H9 (cell line): ENCODE measurements around the gene RPL39L. TPM values are rescaled to one million over a fixed set of nuclear protein-coding genes. Genes with fewer than 3 reads are reported as not detected.

Experiments
- DNase-seq: peaks from one replicate; pipeline ENCODE4 v3.0.0-alpha.2; 2017
- H2AFZ ChIP-seq: one replicate; pipeline ENCODE4 v1.6.1; 2013; ENCODE audit warnings: mild to moderate bottlenecking, low read length, control low read depth, moderate library complexity
- H2AK5ac ChIP-seq: 2 replicates; pipeline ENCODE4 v1.6.1; 2013; ENCODE audit warnings: low read length, control low read depth, mixed read lengths; ENCODE audit not compliant: insufficient read length
- H2BK120ac ChIP-seq: one replicate; pipeline ENCODE4 v1.6.1; 2013; ENCODE audit warnings: low read depth, mild to moderate bottlenecking, low read length, control low read depth, inconsistent platforms; ENCODE audit not compliant: poor library complexity, severe bottlenecking
- H2BK12ac ChIP-seq: 2 replicates; pipeline ENCODE4 v1.6.1; 2013; ENCODE audit warnings: low read length, control low read depth, mixed read lengths, low read depth; ENCODE audit not compliant: insufficient read length
- H2BK15ac ChIP-seq: 2 replicates; pipeline ENCODE4 v1.6.1; 2013; ENCODE audit warnings: low read depth, low read length, control low read depth
- H2BK20ac ChIP-seq: one replicate; pipeline ENCODE4 v1.6.1; 2013; ENCODE audit warnings: low read depth, mild to moderate bottlenecking, low read length, control low read depth, inconsistent platforms; ENCODE audit not compliant: poor library complexity, severe bottlenecking
- H2BK5ac ChIP-seq: 2 replicates; pipeline ENCODE4 v1.6.1; 2013; ENCODE audit warnings: low read length, control low read depth, mixed read lengths; ENCODE audit not compliant: insufficient read length
- H3K14ac ChIP-seq: 2 replicates; pipeline ENCODE4 v1.6.1; 2013; ENCODE audit warnings: low read length, control low read depth; ENCODE audit not compliant: insufficient read depth
- H3K18ac ChIP-seq: 2 replicates; pipeline ENCODE4 v1.6.1; 2013; ENCODE audit warnings: low read depth, mild to moderate bottlenecking, mixed read lengths, low read length, control low read depth; ENCODE audit not compliant: insufficient read length
- H3K23ac ChIP-seq: 2 replicates; pipeline ENCODE4 v1.6.1; 2013; ENCODE audit warnings: low read length, control low read depth, mixed read lengths, low read depth; ENCODE audit not compliant: insufficient read length
- H3K23me2 ChIP-seq: 2 replicates; pipeline ENCODE4 v1.6.1; 2013; ENCODE audit warnings: low read depth, mild to moderate bottlenecking, mixed read lengths, low read length, control low read depth; ENCODE audit not compliant: insufficient read length, poor library complexity, severe bottlenecking
- H3K27ac ChIP-seq: 2 replicates; pipeline ENCODE4 v1.5.1; 2013; ENCODE audit warnings: low read length, control low read depth, mixed read lengths, low read depth; ENCODE audit not compliant: insufficient read length
- H3K27me3 ChIP-seq: 2 replicates; pipeline ENCODE4 v1.6.1; 2013; ENCODE audit warnings: low read length, control low read depth, inconsistent platforms; ENCODE audit not compliant: insufficient read depth
- H3K4ac ChIP-seq: 2 replicates; pipeline ENCODE4 v1.6.1; 2013; ENCODE audit warnings: low read depth, mild to moderate bottlenecking, control low read depth, inconsistent platforms, low read length, moderate library complexity
- H3K4me1 ChIP-seq: 2 replicates; pipeline ENCODE4 v1.6.1; 2013; ENCODE audit warnings: low read length, control low read depth, inconsistent platforms; ENCODE audit not compliant: insufficient read depth
- H3K4me2 ChIP-seq: 2 replicates; pipeline ENCODE4 v1.6.1; 2013; ENCODE audit warnings: low read length, control low read depth, mixed read lengths; ENCODE audit not compliant: insufficient read length, insufficient read depth
- H3K56ac ChIP-seq: 2 replicates; pipeline ENCODE4 v1.6.1; 2013; ENCODE audit warnings: low read depth, mild to moderate bottlenecking, mixed read lengths, low read length, control low read depth; ENCODE audit not compliant: insufficient read length
- H3K79me1 ChIP-seq: 2 replicates; pipeline ENCODE4 v1.6.1; 2013; ENCODE audit warnings: low read depth, mild to moderate bottlenecking, moderate library complexity, low read length, control low read depth, inconsistent platforms; ENCODE audit not compliant: insufficient read depth, poor library complexity, severe bottlenecking
- H3K79me2 ChIP-seq: 2 replicates; pipeline ENCODE4 v1.6.1; 2013; ENCODE audit warnings: low read length, control low read depth, inconsistent platforms; ENCODE audit not compliant: insufficient read depth
- H3K9ac ChIP-seq: 2 replicates; pipeline ENCODE4 v1.6.1; 2013; ENCODE audit warnings: low read length, control low read depth, mixed read lengths; ENCODE audit not compliant: insufficient read length; ENCODE audit errors: extremely low read depth
- H3K9me3 ChIP-seq: one replicate; pipeline ENCODE4 v1.6.1; 2013; ENCODE audit warnings: low read depth, low read length, inconsistent platforms; ENCODE audit not compliant: control insufficient read depth
- H3T11ph ChIP-seq: one replicate; pipeline ENCODE4 v1.6.1; 2013; ENCODE audit warnings: mild to moderate bottlenecking, low read length, control low read depth, inconsistent platforms
- H4K20me1 ChIP-seq: one replicate; pipeline ENCODE4 v1.6.1; 2013; ENCODE audit not compliant: control insufficient read depth, insufficient read length, insufficient read depth
- H4K5ac ChIP-seq: 2 replicates; pipeline ENCODE4 v1.6.1; 2013; ENCODE audit warnings: low read depth, mild to moderate bottlenecking, mixed read lengths, low read length, control low read depth; ENCODE audit not compliant: insufficient read length
- H4K8ac ChIP-seq: replicated peaks from 2 replicates; pipeline ENCODE4 v1.6.1; 2013; ENCODE audit warnings: low read length, control low read depth, mixed read lengths, low read depth; ENCODE audit not compliant: insufficient read length
- H4K91ac ChIP-seq: 2 replicates; pipeline ENCODE4 v1.6.1; 2013; ENCODE audit warnings: low read depth, mild to moderate bottlenecking, moderate library complexity, mixed read lengths, low read length, control low read depth; ENCODE audit not compliant: insufficient read length
- H3K27ac Mint-ChIP-seq, 3 experiments: 2 replicates in 2 of 3; 3 replicates in 1 of 3; pipeline ENCODE4 v1.8.0; 2020 to 2021; ENCODE audit warnings: mixed read lengths in 3 of 3, mild to moderate bottlenecking in 1 of 3, moderate library complexity in 1 of 3
- H3K27me3 Mint-ChIP-seq: 2 replicates; pipeline ENCODE4 v1.8.0; 2021; ENCODE audit warnings: low read depth, mild to moderate bottlenecking, moderate library complexity, mixed read lengths
- H3K36me3 Mint-ChIP-seq, 3 experiments: 2 replicates in 2 of 3; 3 replicates in 1 of 3; pipeline ENCODE4 v1.8.0; 2020 to 2021; ENCODE audit warnings: low read depth in 3 of 3, mixed read lengths in 3 of 3; ENCODE audit not compliant: insufficient read depth in 1 of 3
- H3K4me1 Mint-ChIP-seq, 2 experiments: 2 replicates each; pipeline ENCODE4 v1.8.0; 2020; ENCODE audit warnings: mixed read lengths in 2 of 2
- H3K4me3 Mint-ChIP-seq, 2 experiments: 2 replicates in 1 of 2; 3 replicates in 1 of 2; pipeline ENCODE4 v1.8.0; 2020 to 2021; ENCODE audit warnings: mild to moderate bottlenecking in 2 of 2, mixed read lengths in 2 of 2, moderate library complexity in 1 of 2
- H3K9me3 Mint-ChIP-seq, 2 experiments: 2 replicates in 1 of 2; 3 replicates in 1 of 2; pipeline ENCODE4 v1.8.0; 2020; ENCODE audit warnings: mild to moderate bottlenecking in 2 of 2, mixed read lengths in 2 of 2, moderate library complexity in 1 of 2
- WGBS: extraction: QIAGEN DNeasy Blood & Tissue Kit; methylation state at CpG from one replicate; pipeline ENCODE4 v1.1.7; 2013; ENCODE audit warnings: missing lambda C conversion rate, low lambda C conversion rate, mixed read lengths; ENCODE audit not compliant: insufficient read length; ENCODE audit errors: extremely low coverage; 5-methylcytosine and 5-hydroxymethylcytosine counted together
- total RNA-seq: library from RNA; stranded (reverse); gene quantifications from 2 replicates; pipeline ENCODE4 v1.2.1, GENCODE V29; 2021
- TF ChIP-seq, protein P1 (sequence below): fragments of 200-600 bp; sonication (generic); conservative IDR thresholded peaks from 3 replicates; pipeline ENCODE4 v1.8.0; 2021; ENCODE audit warnings: antibody characterized with exemption, mild to moderate bottlenecking

RPL39L gene
- total RNA-seq, 1 experiment from 2014 or later: 71.7 TPM

DNA sequence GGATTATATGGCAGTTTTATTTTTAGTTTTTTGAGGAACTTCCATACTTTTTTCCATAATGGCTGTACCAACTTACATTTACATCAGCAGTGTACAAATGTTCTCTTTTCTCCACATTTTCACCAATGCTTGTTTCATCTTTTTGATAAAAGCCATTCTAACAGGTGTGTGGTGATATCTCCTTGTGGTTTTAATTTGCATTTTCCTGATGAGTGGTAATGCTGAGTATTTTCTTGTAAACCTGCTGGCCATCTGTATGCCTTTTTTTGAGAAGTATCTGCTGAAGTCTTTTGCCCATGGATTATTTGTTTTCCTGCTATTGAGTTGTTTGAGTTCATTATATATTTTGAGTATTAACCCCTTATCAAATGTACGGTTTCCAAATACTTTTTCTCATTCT lies 50.6 kb downstream of the RPL39L start:
- Histone ChIP-seq H3K4me1 (peaks cover 2% of the 10 kb centered on the region; the same call in 1 of the 2 replicates), H2BK20ac (no peak overlapping the region), H2BK15ac (no peak overlapping the region), H2BK5ac (no peak overlapping the region), H3K9me3 (no peaks in the 10 kb centered on the region), H3K14ac (no peak overlapping the region), H3K27ac (no peak overlapping the region), H3K4me2 (no peak overlapping the region), H3T11ph (no peak overlapping the region), H4K20me1 (no peaks in the 10 kb centered on the region), H2BK12ac (no peak overlapping the region), H3K79me1 (no peaks in the 10 kb centered on the region), H3K18ac (no peak overlapping the region), H3K9ac (no peak overlapping the region), H3K79me2 (no peaks in the 10 kb centered on the region), H3K23ac (no peak overlapping the region), H2AK5ac (no peak overlapping the region), H4K91ac (no peak overlapping the region), H3K56ac (no peak overlapping the region), H4K5ac (no peak overlapping the region), H2BK120ac (no peak overlapping the region), H3K23me2 (no peaks in the 10 kb centered on the region), H4K8ac (no peak overlapping the region), H3K27me3 (no peaks in the 10 kb centered on the region), H3K4ac (no peak overlapping the region), H2AFZ (no peak overlapping the region)
- Mint-ChIP-seq H3K36me3 (peaks cover 10 to 27% (median 16%) of the 10 kb centered on the region in 3 experiments; a peak in 6 of 7 replicates), H3K27ac (no peak overlapping the region), H3K4me3 (no peak overlapping the region), H3K27me3 (no peaks in the 10 kb centered on the region), H3K9me3 (peaks cover 36 to 46% of the 10 kb centered on the region in 2 experiments), H3K4me1 (peaks cover 6 to 10% of the 10 kb centered on the region in 2 experiments)
- WGBS: no CpG with 5 or more reads among the region's 1 CpG
- no peak for DNase-seq
- TF ChIP-seq, protein P1, sequence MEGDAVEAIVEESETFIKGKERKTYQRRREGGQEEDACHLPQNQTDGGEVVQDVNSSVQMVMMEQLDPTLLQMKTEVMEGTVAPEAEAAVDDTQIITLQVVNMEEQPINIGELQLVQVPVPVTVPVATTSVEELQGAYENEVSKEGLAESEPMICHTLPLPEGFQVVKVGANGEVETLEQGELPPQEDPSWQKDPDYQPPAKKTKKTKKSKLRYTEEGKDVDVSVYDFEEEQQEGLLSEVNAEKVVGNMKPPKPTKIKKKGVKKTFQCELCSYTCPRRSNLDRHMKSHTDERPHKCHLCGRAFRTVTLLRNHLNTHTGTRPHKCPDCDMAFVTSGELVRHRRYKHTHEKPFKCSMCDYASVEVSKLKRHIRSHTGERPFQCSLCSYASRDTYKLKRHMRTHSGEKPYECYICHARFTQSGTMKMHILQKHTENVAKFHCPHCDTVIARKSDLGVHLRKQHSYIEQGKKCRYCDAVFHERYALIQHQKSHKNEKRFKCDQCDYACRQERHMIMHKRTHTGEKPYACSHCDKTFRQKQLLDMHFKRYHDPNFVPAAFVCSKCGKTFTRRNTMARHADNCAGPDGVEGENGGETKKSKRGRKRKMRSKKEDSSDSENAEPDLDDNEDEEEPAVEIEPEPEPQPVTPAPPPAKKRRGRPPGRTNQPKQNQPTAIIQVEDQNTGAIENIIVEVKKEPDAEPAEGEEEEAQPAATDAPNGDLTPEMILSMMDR: no peak
